HL-60 (cell line): ENCODE data around the gene PNLDC1.
A peak's percentile ranks its signal among the peaks of the same experiment; 100 is the strongest.

Source experiments
- DNase-seq, 2 experiments: peaks; one replicate each; pipeline ENCODE4 v3.0.0-alpha.2; 2010 to 2020; ENCODE audit warnings: low read depth in 1 of 2, low spot score in 1 of 2
- H3K27ac ChIP-seq: fragments of 250-450 bp; sonication (Bioruptor Pico); replicated peaks from 2 replicates; pipeline ENCODE4 v1.5.1; 2020; ENCODE audit warnings: mild to moderate bottlenecking, moderate library complexity
- H3K27me3 ChIP-seq: fragments of 250-450 bp; sonication (Bioruptor Pico); 2 replicates; pipeline ENCODE4 v1.5.1; 2021; ENCODE audit warnings: mild to moderate bottlenecking, moderate library complexity; ENCODE audit not compliant: insufficient read depth, poor library complexity, severe bottlenecking
- H3K4me3 ChIP-seq: replicated peaks from 2 replicates; pipeline ENCODE4 v1.5.1; 2011; ENCODE audit warnings: mild to moderate bottlenecking, control low read depth, low read length; ENCODE audit not compliant: insufficient read depth
- CTCF ChIP-seq: IDR thresholded peaks from one replicate; pipeline ENCODE4 v1.5.1; 2011; ENCODE audit warnings: low read length, control low read depth, inconsistent platforms; ENCODE audit not compliant: insufficient read depth
- GABPA ChIP-seq: IDR thresholded peaks from 2 replicates; pipeline ENCODE4 v1.6.1; 2012; ENCODE audit warnings: low read depth
- POLR2AphosphoS5 ChIP-seq: IDR thresholded peaks from 2 replicates; pipeline ENCODE4 v1.6.1; 2012; ENCODE audit warnings: low read depth
- SPI1 ChIP-seq: IDR thresholded peaks from 2 replicates; pipeline ENCODE4 v1.6.1; 2012; ENCODE audit warnings: low read depth, mild to moderate bottlenecking, borderline replicate concordance
- TF ChIP-seq, protein P1 (sequence below): IDR thresholded peaks from 2 replicates; pipeline ENCODE4 v1.6.1; 2012; ENCODE audit warnings: low read depth; ENCODE audit not compliant: insufficient replicate concordance

PNLDC1 gene

DNA sequence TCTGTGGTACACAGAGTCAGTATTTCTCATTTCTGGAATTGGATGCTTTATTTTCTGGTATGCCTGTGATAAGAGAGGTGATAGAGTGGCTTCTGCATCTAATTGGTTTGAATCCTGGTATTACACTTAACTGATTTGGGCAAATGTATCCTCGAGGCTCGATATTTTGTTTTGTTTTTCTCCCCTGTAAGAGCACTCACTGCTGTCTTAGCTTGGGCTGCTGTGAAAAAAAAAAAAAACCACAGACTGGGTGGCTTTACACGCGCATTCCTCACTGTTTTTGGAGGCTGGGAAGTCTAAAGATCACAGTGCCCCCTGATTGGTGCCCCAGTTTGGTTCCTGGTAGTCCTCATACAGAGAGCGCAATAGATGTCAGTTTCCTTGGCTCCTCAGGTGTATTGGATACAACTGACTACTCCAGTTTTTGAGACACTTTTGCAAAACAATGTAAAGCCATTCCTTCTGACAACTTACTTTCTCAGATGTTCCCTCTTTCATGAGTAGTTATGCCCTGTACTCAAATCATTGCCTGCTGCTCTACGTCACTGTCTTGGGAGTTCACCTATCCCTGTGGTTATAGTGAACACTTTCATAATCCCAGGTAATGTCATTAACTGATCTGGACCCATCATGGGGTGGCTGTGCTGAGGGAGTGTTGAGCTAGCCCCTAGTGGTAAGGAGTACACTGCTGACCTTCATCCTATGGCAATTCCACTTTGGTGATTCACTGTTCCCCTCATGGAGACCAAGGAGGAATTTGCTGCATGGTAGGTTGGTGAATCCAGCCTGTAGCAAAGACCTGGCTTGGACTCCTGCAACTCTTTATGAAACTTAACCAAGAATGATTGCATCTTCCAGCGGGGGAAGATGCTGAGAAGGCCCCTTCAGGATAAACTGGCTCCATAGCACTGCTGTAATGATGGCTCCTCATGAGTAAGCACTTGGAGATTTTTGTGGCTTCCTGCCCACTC is 41.8 kb upstream of the PNLDC1 start:
- Histone ChIP-seq H3K27ac (no peak overlapping the region), H3K4me3 (no peak overlapping the region), H3K27me3 (no peaks in the 10 kb centered on the region)
- TF ChIP-seq, protein P1, sequence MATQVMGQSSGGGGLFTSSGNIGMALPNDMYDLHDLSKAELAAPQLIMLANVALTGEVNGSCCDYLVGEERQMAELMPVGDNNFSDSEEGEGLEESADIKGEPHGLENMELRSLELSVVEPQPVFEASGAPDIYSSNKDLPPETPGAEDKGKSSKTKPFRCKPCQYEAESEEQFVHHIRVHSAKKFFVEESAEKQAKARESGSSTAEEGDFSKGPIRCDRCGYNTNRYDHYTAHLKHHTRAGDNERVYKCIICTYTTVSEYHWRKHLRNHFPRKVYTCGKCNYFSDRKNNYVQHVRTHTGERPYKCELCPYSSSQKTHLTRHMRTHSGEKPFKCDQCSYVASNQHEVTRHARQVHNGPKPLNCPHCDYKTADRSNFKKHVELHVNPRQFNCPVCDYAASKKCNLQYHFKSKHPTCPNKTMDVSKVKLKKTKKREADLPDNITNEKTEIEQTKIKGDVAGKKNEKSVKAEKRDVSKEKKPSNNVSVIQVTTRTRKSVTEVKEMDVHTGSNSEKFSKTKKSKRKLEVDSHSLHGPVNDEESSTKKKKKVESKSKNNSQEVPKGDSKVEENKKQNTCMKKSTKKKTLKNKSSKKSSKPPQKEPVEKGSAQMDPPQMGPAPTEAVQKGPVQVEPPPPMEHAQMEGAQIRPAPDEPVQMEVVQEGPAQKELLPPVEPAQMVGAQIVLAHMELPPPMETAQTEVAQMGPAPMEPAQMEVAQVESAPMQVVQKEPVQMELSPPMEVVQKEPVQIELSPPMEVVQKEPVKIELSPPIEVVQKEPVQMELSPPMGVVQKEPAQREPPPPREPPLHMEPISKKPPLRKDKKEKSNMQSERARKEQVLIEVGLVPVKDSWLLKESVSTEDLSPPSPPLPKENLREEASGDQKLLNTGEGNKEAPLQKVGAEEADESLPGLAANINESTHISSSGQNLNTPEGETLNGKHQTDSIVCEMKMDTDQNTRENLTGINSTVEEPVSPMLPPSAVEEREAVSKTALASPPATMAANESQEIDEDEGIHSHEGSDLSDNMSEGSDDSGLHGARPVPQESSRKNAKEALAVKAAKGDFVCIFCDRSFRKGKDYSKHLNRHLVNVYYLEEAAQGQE: no peak
- peak; percentile 61; the same call in 1 of the 2 replicates for TF ChIP-seq POLR2AphosphoS5
- DNase-seq: no peak

DNA sequence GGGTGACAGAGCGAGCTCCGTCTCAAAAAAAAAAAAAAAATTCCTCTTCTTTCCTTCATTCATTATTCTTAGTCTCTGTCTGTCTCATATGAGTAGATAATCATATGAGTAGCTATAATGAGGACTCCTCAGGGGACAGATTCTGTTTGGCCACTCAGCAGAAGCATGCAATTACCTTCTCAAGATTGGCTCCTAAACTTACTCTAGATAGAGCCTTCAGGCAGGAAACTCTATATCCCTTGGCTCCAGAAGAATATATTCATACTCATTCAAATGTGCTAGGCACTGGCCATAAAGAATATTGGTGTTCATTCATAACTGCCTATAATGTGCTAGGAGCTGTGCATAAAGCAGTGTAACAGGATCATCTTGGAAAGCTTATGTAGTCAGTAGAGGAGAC is 40.4 kb upstream of the PNLDC1 start:
- DNase-seq: no peak
- Histone ChIP-seq H3K27ac (no peak overlapping the region), H3K4me3 (no peak overlapping the region), H3K27me3 (no peaks in the 10 kb centered on the region)
- TF ChIP-seq CTCF: no peak
- TF ChIP-seq POLR2AphosphoS5: peak; percentile 31; the same call in 1 of the 2 replicates

DNA sequence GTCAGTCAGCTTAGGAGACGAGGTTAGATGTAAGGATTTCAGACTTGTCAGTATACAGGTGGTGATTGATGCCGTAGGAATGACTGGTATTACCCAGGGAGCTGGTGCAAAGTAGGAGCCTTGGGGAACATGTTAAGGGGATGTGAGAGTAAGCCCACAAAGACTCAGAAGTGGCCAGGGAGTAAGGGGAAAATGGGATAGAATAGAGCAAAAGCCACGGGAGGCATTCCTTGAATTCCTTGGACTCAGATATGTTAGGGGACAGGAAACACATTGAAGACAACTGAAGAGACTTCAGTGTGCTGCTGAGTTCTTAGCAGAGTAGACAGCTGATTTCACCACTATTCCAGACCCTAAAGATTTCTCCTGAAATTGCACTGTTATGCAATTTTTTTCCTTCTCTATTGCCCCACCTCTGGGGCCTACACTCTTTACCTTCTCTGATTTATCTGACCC is 39.4 kb upstream of the PNLDC1 start:
- Histone ChIP-seq H3K4me3 (peak overlapping the region; percentile 94; the same call in 1 of the 2 replicates), H3K27ac (peak overlapping the region; percentile 96), H3K27me3 (no peaks in the 10 kb centered on the region)
- no peak for DNase-seq
- no peak for TF ChIP-seq CTCF
- TF ChIP-seq POLR2AphosphoS5: no peak

GRCh38 chr6:159761129-159761872 is 38.8 kb upstream of the PNLDC1 start:
- DNase-seq: peak in 1 of 2 experiments; percentile 18
- no peaks in the 10 kb centered on the region for H3K27me3 ChIP-seq
- peak overlapping the region; percentile 96 for H3K27ac ChIP-seq
- TF ChIP-seq GABPA (peak; percentile 30; the same call in 1 of the 2 replicates), SPI1 (peak; percentile 2; the same call in 1 of the 2 replicates), POLR2AphosphoS5 (no peak)
- H3K4me3 ChIP-seq: peak overlapping the region; percentile 94

DNA sequence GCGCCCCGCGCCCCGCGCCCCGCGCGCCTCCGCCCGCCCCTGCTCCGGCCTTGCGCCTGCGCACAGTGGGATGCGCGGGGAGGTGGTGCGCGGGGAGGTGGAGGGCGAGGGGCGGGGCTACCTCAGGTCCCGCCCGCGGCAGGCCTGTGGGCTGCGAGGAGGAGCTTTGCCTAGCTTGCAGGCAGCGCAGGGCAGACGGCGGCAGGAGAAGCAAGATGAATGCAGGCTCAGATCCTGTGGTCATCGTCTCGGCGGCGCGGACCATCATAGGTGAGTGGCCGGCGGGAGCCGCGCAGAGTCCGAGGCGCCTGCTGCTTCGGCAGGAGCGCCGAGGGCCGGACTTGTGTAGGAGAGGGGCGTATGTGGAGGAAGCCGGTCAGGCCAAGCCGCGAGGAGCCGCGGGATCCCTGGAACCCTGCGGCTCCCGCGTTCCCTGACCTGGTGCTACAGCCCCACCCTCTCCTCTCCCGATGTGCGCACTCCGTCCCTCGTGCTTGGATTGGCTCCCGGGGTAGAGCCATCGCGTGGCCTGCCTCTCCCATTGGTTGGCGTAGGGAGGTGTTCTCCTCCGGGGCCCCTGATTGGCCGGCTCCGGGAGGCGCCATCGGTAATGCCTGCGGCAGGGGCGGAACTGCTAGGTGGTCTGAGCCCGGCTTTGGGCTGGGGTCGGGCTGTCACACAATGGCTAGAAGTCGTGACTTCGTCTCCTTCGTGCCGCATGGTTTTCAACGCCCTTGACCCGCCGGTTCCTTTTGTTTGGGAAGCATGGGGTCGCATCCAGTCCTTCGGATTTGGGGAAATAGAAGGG is 38.0 kb upstream of the PNLDC1 start, which contains the start of gene ACAT2:
Gene ACAT2 (plus strand): TSS at position 173 of the 808 bp plus-strand sequence. CDS start 43 bp downstream, at position 216.
- TF ChIP-seq POLR2AphosphoS5 (peak; percentile 75), GABPA (no peak), CTCF (no peak), SPI1 (no peak; the same call in 1 of the 2 replicates)
- TF ChIP-seq, protein P1: peak; percentile 32
- peak within 1 kb of the TSS; percentile 94 for H3K4me3 ChIP-seq
- no peaks in the 10 kb centered on the region for H3K27me3 ChIP-seq
- H3K27ac ChIP-seq: peak within 1 kb of the TSS; percentile 96
- DNase-seq: peak; percentile 90 to 98
